Left ventricle myocardium superior (tissue), 1 donor: ENCODE data around the gene CADM1. TPM values are rescaled to one million over a fixed set of nuclear protein-coding genes. Genes with fewer than 3 reads are reported as not detected.

Source experiments
- ATAC-seq: fragments of 200-7000 bp; cut with Tn5 transposase; one replicate; pipeline ENCODE4 v1.9.1; 2020; ENCODE audit warnings: mild to moderate bottlenecking, moderate library complexity
- DNase-seq: peaks from one replicate; pipeline ENCODE4 v3.0.0-alpha.2; 2020
- intact Hi-C: fragments of 100-400 bp; cut with micrococcal nuclease; formaldehyde crosslinking; loops from one replicate; pipeline ENCODE4 v1.11.0; 2022
- total RNA-seq: library from RNA; stranded (reverse); fragmentation: NEBNext Ultra II Directional; extraction: Animal tissue kit (Norgen Biotek cat#: 25700); gene quantifications from one replicate; pipeline ENCODE4 v1.2.1, GENCODE V29; 2021
- donor health status: DM: no; HTN: yes; CAD: no; lungs with severe emphysema.

The CADM1 gene
- total RNA-seq, 1 donor from 2014 or later, result 38.5 TPM

DNA sequence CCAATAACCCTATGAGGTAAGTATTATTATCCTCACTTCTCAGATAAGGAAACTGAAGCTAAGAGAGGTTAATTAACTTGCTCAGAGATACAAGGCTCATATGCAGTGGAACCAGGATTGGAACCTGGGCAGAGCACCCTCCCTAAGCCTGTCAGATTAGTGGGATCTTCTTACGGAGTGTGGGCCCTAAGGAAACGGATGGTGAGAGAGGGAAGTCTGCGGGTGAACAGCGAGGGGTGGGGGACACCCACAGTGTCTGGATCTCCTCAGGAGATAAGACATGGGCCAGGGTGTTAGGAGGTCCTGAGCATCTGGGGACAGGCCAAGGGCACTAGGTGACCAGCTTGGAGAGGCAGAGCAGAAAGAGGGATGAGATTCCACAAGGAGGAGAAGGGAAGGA, 376.0 kb downstream of the CADM1 start:
- DNase-seq, result no peak
- intact Hi-C loops, result no loop called here
- no peak for ATAC-seq

DNA sequence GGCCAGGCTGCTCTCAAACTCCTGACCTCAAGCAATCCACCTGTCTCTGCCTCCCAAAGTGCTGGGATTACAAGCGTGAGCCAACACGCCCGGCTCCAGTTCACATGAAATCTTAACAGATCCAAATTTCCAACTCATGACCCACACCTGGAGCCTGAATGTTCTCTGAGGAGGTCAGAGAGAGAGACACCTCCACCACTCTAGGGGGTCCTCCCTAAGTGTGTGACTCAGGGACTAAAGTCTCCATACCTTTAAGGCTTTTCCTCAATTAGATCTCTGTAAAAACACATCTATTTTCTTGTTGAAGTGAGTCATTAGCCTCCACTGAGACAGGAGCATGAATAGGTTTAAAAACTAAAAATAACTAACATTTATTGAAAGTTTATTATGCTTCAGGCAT, 376.4 kb downstream of the CADM1 start:
- no peak for DNase-seq
- no peak for ATAC-seq
- intact Hi-C loops, result no loop called here

DNA sequence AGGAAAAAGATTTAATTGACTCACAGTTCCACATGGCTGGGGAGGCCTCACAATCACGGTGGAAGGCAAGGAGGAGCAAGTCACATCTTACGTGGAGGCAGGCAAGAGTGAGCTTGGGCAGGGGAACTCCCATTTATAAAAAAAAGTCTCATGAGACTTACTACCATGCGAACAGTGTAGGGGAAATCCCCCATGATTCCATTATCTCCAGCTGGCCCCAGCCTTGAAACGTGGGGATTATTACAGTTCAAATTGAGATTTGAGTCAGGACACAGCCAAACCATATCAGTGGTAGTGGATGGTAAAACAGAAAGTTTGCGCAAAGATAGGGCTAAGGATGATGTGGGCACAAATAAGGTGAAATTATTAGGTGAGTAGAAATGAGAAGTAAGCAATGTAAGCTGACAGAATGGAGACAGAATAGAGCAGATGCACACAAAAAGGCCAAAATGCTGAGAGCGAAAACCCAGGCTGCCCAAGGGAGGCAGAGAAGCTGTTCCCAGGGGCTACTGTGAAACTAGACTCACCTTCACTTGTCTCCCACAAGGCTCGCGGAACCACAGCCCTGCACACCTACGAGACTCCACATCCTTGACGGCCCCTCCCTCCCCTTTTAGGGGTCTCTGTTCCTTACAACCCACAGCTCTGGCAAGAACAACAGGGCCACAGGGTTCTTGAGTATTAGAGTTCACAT, 377.6 kb downstream of the CADM1 start:
- intact Hi-C loops, result no loop called here
- DNase-seq, result no peak
- no peak for ATAC-seq

DNA sequence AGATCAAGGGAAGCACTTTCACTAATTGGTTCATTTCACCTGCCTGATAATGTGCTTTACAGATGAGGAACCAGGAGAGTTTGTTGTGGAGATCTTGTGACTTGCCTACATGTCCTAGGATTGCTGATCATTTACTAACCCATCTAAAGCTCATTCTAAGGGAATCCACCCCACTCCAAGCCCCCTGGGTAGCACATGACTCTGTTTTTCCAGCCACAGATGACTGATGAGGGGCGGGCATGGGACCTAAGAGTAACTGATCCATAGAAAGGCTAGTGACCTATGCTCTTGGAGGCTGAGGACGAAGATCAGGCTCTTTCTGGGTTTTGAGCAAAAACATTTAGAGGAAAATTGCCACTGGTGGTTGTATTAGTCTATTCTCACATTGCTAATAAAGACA, 378.1 kb downstream of the CADM1 start:
- ATAC-seq, result no peak
- intact Hi-C loops, result no loop called here
- DNase-seq, result no peak

DNA sequence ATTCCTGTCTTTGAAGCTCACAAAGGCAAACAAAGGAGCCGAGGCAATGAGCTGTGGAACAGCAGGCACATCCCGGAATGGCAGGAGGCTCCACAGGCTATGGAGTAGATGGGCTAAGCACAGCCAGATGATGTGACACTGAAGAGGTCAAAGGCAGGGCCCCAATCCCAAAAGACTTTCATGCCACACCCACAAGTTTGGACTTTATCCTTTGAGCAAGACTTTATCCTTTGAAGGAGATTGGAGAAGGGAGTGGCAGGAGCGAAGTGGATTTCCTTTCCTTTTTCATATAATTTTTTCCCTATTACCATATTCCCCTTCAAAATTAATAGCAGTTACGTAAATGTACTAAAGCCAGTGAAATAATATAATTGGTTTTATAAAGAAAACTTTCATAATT, 379.4 kb downstream of the CADM1 start:
- DNase-seq (no peak), ATAC-seq (no peak)
- intact Hi-C loops, result no loop called here

DNA sequence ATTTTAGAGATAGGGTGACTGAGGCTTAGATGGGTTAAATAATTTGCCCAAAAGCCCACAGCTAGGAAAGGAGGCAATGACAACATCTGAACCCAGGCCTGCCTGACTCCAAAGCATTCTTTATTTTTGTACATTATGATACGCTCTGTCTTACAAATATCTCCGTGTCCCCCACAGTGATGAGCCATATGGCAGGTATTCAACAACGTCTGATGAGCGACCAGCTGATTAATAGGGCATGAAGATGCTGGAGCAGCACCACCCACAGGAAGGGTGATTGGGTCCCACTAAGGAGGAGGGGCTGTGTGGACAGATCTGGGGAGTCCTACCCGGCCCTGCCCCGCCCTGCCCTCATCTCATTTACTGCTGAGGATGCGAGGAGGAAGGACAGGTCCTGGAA, 380.6 kb downstream of the CADM1 start:
- intact Hi-C loops, result no loop called here
- DNase-seq (no peak), ATAC-seq (no peak)

DNA sequence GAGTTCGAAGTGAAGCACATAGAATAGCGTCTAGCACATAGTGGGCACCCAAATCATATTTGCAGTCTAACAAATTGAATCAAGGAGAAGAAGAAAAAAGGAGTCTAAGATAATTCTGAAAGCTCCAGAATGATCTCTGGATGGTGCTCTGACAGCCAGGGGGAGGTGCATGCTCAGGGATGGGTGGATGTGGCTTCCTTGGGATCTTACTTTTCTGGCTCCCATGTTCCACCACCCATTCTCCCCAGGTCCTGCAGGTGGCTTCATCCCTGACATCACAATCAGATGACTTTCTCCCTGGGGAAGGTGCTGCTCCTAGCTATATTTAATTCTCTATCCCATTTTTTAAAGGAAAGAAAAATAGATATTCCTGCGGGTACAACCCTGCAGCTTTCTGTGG, 381.9 kb downstream of the CADM1 start:
- intact Hi-C loops, result no loop called here
- ATAC-seq (no peak), DNase-seq (no peak)
